Measurements from ENCODE around the gene AUTS2.

The AUTS2 gene

DNA sequence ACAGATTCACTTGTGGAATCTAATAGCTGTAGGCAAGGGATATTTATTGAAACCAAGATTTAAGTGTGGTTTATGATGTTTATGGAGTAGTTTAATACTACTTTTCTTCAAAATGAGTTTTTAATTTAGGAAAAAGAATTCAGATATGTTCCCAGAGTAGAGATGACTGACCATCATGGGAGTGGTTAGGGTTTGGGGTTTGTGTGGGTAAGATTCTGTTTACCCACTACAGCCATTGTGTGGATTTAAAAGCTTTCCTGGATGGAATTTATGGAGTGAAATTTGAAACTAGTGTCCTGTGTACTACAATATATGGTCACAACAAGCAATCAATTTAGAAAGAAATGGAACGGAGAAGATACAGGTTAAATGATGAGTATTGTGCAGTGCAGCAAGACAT is 453.5 kb downstream of the AUTS2 start:
- POLR2A ChIA-PET: interaction anchor here (1.2 to 1.4 kb wide), 2 partner anchors 9 to 41 kb away, joined by 4 read pairs; no protein-coding TSS in a partner anchor
- CTCF ChIA-PET: interaction anchor here (0.5 to 2.5 kb wide), 4 partner anchors 9 to 1391 kb away, joined by 3 to 14 read pairs (median 3); no protein-coding TSS in a partner anchor
- no peaks in the 10 kb centered on the region for H3K9me3 ChIP-seq (ENCODE audit: control insufficient read depth, insufficient read depth, low read depth, low read length)
- TF ChIP-seq ZNF211 (tag by site-specific recombination; IDR thresholded peaks at IDR 0.05; ENCODE audit: low read depth) (no peak), ZNF785 (tag by site-specific recombination; IDR thresholded peaks at IDR 0.05) (no peak), ZNF555 (tag by site-specific recombination; conservative IDR thresholded peaks at IDR 0.05) (no peak), SP7 (tag by site-specific recombination; IDR thresholded peaks at IDR 0.05) (no peak), ZNF132 (tag by site-specific recombination; IDR thresholded peaks at IDR 0.05; ENCODE audit: borderline replicate concordance) (no peak), ZNF354C (tag by site-specific recombination; IDR thresholded peaks at IDR 0.05; ENCODE audit: borderline replicate concordance, low read depth) (no peak), ZNF585B (tag by site-specific recombination; IDR thresholded peaks at IDR 0.05) (no peak)
- TF ChIP-seq, protein P1, sequence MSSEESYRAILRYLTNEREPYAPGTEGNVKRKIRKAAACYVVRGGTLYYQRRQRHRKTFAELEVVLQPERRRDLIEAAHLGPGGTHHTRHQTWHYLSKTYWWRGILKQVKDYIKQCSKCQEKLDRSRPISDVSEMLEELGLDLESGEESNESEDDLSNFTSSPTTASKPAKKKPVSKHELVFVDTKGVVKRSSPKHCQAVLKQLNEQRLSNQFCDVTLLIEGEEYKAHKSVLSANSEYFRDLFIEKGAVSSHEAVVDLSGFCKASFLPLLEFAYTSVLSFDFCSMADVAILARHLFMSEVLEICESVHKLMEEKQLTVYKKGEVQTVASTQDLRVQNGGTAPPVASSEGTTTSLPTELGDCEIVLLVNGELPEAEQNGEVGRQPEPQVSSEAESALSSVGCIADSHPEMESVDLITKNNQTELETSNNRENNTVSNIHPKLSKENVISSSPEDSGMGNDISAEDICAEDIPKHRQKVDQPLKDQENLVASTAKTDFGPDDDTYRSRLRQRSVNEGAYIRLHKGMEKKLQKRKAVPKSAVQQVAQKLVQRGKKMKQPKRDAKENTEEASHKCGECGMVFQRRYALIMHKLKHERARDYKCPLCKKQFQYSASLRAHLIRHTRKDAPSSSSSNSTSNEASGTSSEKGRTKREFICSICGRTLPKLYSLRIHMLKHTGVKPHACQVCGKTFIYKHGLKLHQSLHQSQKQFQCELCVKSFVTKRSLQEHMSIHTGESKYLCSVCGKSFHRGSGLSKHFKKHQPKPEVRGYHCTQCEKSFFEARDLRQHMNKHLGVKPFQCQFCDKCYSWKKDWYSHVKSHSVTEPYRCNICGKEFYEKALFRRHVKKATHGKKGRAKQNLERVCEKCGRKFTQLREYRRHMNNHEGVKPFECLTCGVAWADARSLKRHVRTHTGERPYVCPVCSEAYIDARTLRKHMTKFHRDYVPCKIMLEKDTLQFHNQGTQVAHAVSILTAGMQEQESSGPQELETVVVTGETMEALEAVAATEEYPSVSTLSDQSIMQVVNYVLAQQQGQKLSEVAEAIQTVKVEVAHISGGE (tag by site-specific recombination; conservative IDR thresholded peaks at IDR 0.05; ENCODE audit: low read depth): no peak
- TF ChIP-seq, protein P2, sequence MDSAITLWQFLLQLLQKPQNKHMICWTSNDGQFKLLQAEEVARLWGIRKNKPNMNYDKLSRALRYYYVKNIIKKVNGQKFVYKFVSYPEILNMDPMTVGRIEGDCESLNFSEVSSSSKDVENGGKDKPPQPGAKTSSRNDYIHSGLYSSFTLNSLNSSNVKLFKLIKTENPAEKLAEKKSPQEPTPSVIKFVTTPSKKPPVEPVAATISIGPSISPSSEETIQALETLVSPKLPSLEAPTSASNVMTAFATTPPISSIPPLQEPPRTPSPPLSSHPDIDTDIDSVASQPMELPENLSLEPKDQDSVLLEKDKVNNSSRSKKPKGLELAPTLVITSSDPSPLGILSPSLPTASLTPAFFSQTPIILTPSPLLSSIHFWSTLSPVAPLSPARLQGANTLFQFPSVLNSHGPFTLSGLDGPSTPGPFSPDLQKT (IDR thresholded peaks at IDR 0.05; ENCODE audit: borderline replicate concordance, low read depth, low read length): no peak
- TF ChIP-seq, protein P3, sequence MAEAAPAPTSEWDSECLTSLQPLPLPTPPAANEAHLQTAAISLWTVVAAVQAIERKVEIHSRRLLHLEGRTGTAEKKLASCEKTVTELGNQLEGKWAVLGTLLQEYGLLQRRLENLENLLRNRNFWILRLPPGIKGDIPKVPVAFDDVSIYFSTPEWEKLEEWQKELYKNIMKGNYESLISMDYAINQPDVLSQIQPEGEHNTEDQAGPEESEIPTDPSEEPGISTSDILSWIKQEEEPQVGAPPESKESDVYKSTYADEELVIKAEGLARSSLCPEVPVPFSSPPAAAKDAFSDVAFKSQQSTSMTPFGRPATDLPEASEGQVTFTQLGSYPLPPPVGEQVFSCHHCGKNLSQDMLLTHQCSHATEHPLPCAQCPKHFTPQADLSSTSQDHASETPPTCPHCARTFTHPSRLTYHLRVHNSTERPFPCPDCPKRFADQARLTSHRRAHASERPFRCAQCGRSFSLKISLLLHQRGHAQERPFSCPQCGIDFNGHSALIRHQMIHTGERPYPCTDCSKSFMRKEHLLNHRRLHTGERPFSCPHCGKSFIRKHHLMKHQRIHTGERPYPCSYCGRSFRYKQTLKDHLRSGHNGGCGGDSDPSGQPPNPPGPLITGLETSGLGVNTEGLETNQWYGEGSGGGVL (tag by site-specific recombination; IDR thresholded peaks at IDR 0.05): no peak
- H3K4me1 ChIP-seq (ENCODE audit: control insufficient read depth, insufficient read depth, low read length): peaks cover 21% of the 10 kb centered on the region
- no peaks in the 10 kb centered on the region for H3K36me3 ChIP-seq (ENCODE audit: control insufficient read depth in 2 of 2, insufficient read depth in 1 of 2, low read length in 2 of 2)
- no peak overlapping the region for H3K4me3 ChIP-seq (ENCODE audit: low read depth, low read length)
- H3K27ac ChIP-seq (ENCODE audit: extremely low read depth, low read depth, low read length): no peak overlapping the region

DNA sequence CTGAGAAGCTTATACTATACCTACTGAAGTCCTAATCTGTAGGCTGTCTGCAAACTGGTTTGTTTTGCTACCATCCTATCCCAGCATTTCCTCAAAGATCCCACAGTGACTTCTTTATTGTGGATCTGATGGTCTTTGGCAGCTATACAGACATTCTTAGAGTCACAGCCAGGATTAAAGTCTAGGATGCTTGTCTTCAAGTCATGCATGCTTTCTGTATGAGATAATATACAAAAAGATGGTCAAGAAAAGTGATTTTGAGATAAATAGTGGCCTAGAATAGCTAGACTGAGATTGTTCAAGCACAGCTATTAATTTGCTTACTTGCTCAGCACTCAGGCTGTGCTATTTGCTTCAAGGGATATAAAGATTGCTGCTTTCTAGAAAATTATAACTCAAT is 454.4 kb downstream of the AUTS2 start:
- Histone ChIP-seq H3K9me3 (ENCODE audit: control insufficient read depth, insufficient read depth, low read depth, low read length) (no peaks in the 10 kb centered on the region), H3K27ac (ENCODE audit: extremely low read depth, low read depth, low read length) (no peak overlapping the region), H3K36me3 (ENCODE audit: control insufficient read depth in 2 of 2, insufficient read depth in 1 of 2, low read length in 2 of 2) (no peaks in the 10 kb centered on the region), H3K4me3 (ENCODE audit: low read depth, low read length) (no peak overlapping the region), H3K4me1 (ENCODE audit: control insufficient read depth, insufficient read depth, low read length) (peaks cover 21% of the 10 kb centered on the region)
- POLR2A ChIA-PET: interaction anchor here (1.2 to 1.4 kb wide), 2 partner anchors 10 to 40 kb away, joined by 4 read pairs; no protein-coding TSS in a partner anchor
- TF ChIP-seq ZNF112 (tag by site-specific recombination; IDR thresholded peaks at IDR 0.05) (no peak), ZIC2 (tag by site-specific recombination; IDR thresholded peaks at IDR 0.05) (no peak), ZBTB21 (tag by site-specific recombination; IDR thresholded peaks at IDR 0.05) (no peak), ZNF266 (tag by site-specific recombination; IDR thresholded peaks at IDR 0.05; ENCODE audit: low read depth) (no peak)
- TF ChIP-seq, protein P4, sequence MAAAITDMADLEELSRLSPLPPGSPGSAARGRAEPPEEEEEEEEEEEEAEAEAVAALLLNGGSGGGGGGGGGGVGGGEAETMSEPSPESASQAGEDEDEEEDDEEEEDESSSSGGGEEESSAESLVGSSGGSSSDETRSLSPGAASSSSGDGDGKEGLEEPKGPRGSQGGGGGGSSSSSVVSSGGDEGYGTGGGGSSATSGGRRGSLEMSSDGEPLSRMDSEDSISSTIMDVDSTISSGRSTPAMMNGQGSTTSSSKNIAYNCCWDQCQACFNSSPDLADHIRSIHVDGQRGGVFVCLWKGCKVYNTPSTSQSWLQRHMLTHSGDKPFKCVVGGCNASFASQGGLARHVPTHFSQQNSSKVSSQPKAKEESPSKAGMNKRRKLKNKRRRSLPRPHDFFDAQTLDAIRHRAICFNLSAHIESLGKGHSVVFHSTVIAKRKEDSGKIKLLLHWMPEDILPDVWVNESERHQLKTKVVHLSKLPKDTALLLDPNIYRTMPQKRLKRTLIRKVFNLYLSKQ (tag by site-specific recombination; IDR thresholded peaks at IDR 0.05; ENCODE audit: borderline replicate concordance): no peak
- CTCF ChIA-PET: interaction anchor here (0.6 to 2.5 kb wide), 5 partner anchors 9 to 645 kb away, joined by 3 to 14 read pairs (median 4); no protein-coding TSS in a partner anchor
